SK-N-MC (cell line): Measurements from ENCODE around the gene TTC38.

Experiments
- DNase-seq: peaks from one replicate; pipeline ENCODE4 v3.0.0-alpha.2; 2011; ENCODE audit warnings: low read depth, low spot score
- H3K27ac ChIP-seq: fragments of 200-600 bp; sonication (generic); 2 replicates; pipeline ENCODE4 v1.5.1; 2016; ENCODE audit warnings: mixed run types
- H3K36me3 ChIP-seq: fragments of 200-600 bp; sonication (generic); 2 replicates; pipeline ENCODE4 v1.6.1; 2017; ENCODE audit warnings: antibody characterized with exemption, low read length, mixed read lengths; ENCODE audit not compliant: insufficient read depth
- H3K4me3 ChIP-seq: fragments of 200-600 bp; sonication (generic); 2 replicates; pipeline ENCODE4 v1.5.1; 2016
- H3K9ac ChIP-seq: fragments of 200-600 bp; sonication (generic); 2 replicates; pipeline ENCODE4 v1.8.0; 2017; ENCODE audit warnings: mixed run types, mixed read lengths; ENCODE audit not compliant: insufficient read length
- H3K9me3 ChIP-seq: fragments of 200-600 bp; sonication (generic); 2 replicates; pipeline ENCODE4 v1.6.1; 2017; ENCODE audit warnings: low read depth, mild to moderate bottlenecking, antibody characterized with exemption, low read length, moderate library complexity, mixed read lengths
- EZH2 ChIP-seq: fragments of 200-600 bp; sonication (generic); IDR thresholded peaks from one replicate; pipeline ENCODE4 v1.6.1; 2017; ENCODE audit warnings: antibody characterized with exemption
- FOXP2 ChIP-seq: optimal IDR thresholded peaks from 2 replicates; pipeline ENCODE3; 2011; ENCODE audit warnings: mild to moderate bottlenecking, moderate library complexity; ENCODE audit not compliant: insufficient read depth; ENCODE audit errors: extremely low read length, control extremely low read depth
- POLR2AphosphoS5 ChIP-seq: IDR thresholded peaks from 2 replicates; pipeline ENCODE4 v1.6.1; 2012; ENCODE audit warnings: mild to moderate bottlenecking, low read depth, low read length, borderline replicate concordance

The TTC38 gene

GRCh38 chr22:46269564-46269963 lies 1.8 kb downstream of the TTC38 start:
- TF ChIP-seq FOXP2 (no peak), EZH2 (no peak)
- no peak overlapping the region for H3K9ac ChIP-seq
- H3K9me3 ChIP-seq, result no peaks in the 10 kb centered on the region
- no peaks in the 10 kb centered on the region for H3K36me3 ChIP-seq
- no peak overlapping the region for H3K27ac ChIP-seq
- no peak for DNase-seq
- no peak overlapping the region for H3K4me3 ChIP-seq

GRCh38 chr22:46272196-46272595 lies 4.4 kb downstream of the TTC38 start:
- DNase-seq, result no peak
- no peak for TF ChIP-seq POLR2AphosphoS5
- no peak for TF ChIP-seq EZH2
- TF ChIP-seq FOXP2, result no peak

GRCh38 chr22:46272762-46273431 lies 5.1 kb downstream of the TTC38 start:
- H3K4me3 ChIP-seq, result no peak overlapping the region
- no peak overlapping the region for H3K9ac ChIP-seq
- H3K27ac ChIP-seq, result no peak overlapping the region
- DNase-seq, result no peak
- no peak for TF ChIP-seq FOXP2
- TF ChIP-seq EZH2, result no peak
- TF ChIP-seq POLR2AphosphoS5, result no peak
- peaks cover 8% of the 10 kb centered on the region for H3K36me3 ChIP-seq
- H3K9me3 ChIP-seq, result no peaks in the 10 kb centered on the region

More at GRCh38 chr22:46272196-46272595, 4.4 kb downstream of the TTC38 start:
- no peaks in the 10 kb centered on the region for H3K9me3 ChIP-seq
- H3K27ac ChIP-seq, result no peak overlapping the region
- no peak overlapping the region for H3K9ac ChIP-seq
- H3K36me3 ChIP-seq, result peaks cover 8% of the 10 kb centered on the region
- no peak overlapping the region for H3K4me3 ChIP-seq

GRCh38 chr22:46273432-46274148 lies 5.8 kb downstream of the TTC38 start:
- Histone ChIP-seq H3K4me3 (no peak overlapping the region), H3K27ac (no peak overlapping the region), H3K9me3 (no peaks in the 10 kb centered on the region), H3K36me3 (peaks cover 8% of the 10 kb centered on the region), H3K9ac (no peak overlapping the region)
- TF ChIP-seq EZH2, result no peak
- TF ChIP-seq POLR2AphosphoS5, result no peak
- no peak for TF ChIP-seq FOXP2
- no peak for DNase-seq

GRCh38 chr22:46274381-46274780 lies 6.6 kb downstream of the TTC38 start:
- TF ChIP-seq POLR2AphosphoS5 (no peak), FOXP2 (no peak), EZH2 (no peak)
- Histone ChIP-seq H3K36me3 (peaks cover 8% of the 10 kb centered on the region), H3K9me3 (no peaks in the 10 kb centered on the region), H3K27ac (no peak overlapping the region), H3K9ac (no peak overlapping the region), H3K4me3 (no peak overlapping the region)
- no peak for DNase-seq

GRCh38 chr22:46275455-46276122 lies 7.8 kb downstream of the TTC38 start:
- Histone ChIP-seq H3K9ac (no peak overlapping the region), H3K27ac (no peak overlapping the region), H3K36me3 (peaks cover 8% of the 10 kb centered on the region), H3K4me3 (no peak overlapping the region), H3K9me3 (no peaks in the 10 kb centered on the region)
- no peak for DNase-seq
- TF ChIP-seq POLR2AphosphoS5 (no peak), FOXP2 (no peak), EZH2 (no peak)

GRCh38 chr22:46276563-46276962 lies 8.8 kb downstream of the TTC38 start:
- TF ChIP-seq POLR2AphosphoS5 (no peak), FOXP2 (no peak), EZH2 (no peak)
- DNase-seq, result no peak
- Histone ChIP-seq H3K27ac (no peak overlapping the region), H3K4me3 (no peak overlapping the region), H3K9me3 (no peaks in the 10 kb centered on the region), H3K36me3 (peaks cover 8% of the 10 kb centered on the region), H3K9ac (no peak overlapping the region)

- Histone ChIP-seq H3K9me3 (no peaks in the 10 kb centered on the region), H3K4me3 (no peak overlapping the region), H3K36me3 (peaks cover 8% of the 10 kb centered on the region), H3K9ac (no peak overlapping the region), H3K27ac (no peak overlapping the region)
- no peak for DNase-seq
- TF ChIP-seq EZH2, result no peak
- no peak for TF ChIP-seq FOXP2
- no peak for TF ChIP-seq POLR2AphosphoS5
Observed at GRCh38 chr22:46278656-46279645, 11.1 kb downstream of the TTC38 start.
